Activated naive CD8-positive, alpha-beta T cell treated with anti-CD3 and anti-CD28 coated beads, Interleukin-2, amount 50 U/mL, for 24 hours (primary cell): ENCODE results near the gene RBM28.

ENCODE experiments used
- ATAC-seq: fragments of 150-1000 bp; cut with Tn5 transposase; one replicate; pipeline ENCODE4 v1.10.0; 2021
- DNase-seq: peaks from one replicate; pipeline ENCODE4 v3.0.0; 2021
- H3K27ac Mint-ChIP-seq: one replicate; pipeline ENCODE4 v1.8.0; 2021; ENCODE audit warnings: mild to moderate bottlenecking, mixed read lengths
- H3K27me3 Mint-ChIP-seq: one replicate; pipeline ENCODE4 v1.8.0; 2021; ENCODE audit warnings: mixed read lengths
- H3K36me3 Mint-ChIP-seq: one replicate; pipeline ENCODE4 v1.8.0; 2021; ENCODE audit warnings: low read depth, mixed read lengths
- H3K4me1 Mint-ChIP-seq: one replicate; pipeline ENCODE4 v1.8.0; 2021; ENCODE audit warnings: mixed read lengths
- H3K4me3 Mint-ChIP-seq: one replicate; pipeline ENCODE4 v1.8.0; 2021; ENCODE audit warnings: mild to moderate bottlenecking, moderate library complexity, mixed read lengths
- H3K9me3 Mint-ChIP-seq: one replicate; pipeline ENCODE4 v1.8.0; 2021; ENCODE audit warnings: mixed read lengths

Gene RBM28

GRCh38 chr7:128347647-128348097 is 4.0 kb upstream of the RBM28 start:
- no peaks in the 10 kb centered on the region for H3K9me3 Mint-ChIP-seq
- H3K27ac Mint-ChIP-seq: no peak overlapping the region
- DNase-seq: peak; percentile 56
- H3K36me3 Mint-ChIP-seq: no peaks in the 10 kb centered on the region
- no peak for ATAC-seq
- H3K4me1 Mint-ChIP-seq: peaks cover 7% of the 10 kb centered on the region
- peaks cover 27% of the 10 kb centered on the region for H3K27me3 Mint-ChIP-seq
- no peak overlapping the region for H3K4me3 Mint-ChIP-seq

GRCh38 chr7:128344431-128344774 is 695 bp upstream of the RBM28 start:
- ATAC-seq: no peak
- H3K4me1 Mint-ChIP-seq: peaks cover 28% of the 10 kb centered on the region
- H3K27me3 Mint-ChIP-seq: peaks cover 9% of the 10 kb centered on the region
- H3K27ac Mint-ChIP-seq: no peak overlapping the region
- peaks cover 2% of the 10 kb centered on the region for H3K36me3 Mint-ChIP-seq
- no peaks in the 10 kb centered on the region for H3K9me3 Mint-ChIP-seq
- no peak for DNase-seq
- peak overlapping the region; percentile 97 for H3K4me3 Mint-ChIP-seq

- Mint-ChIP-seq H3K4me3 (peak overlapping the region; percentile 97), H3K27ac (no peak overlapping the region), H3K36me3 (peaks cover 18% of the 10 kb centered on the region), H3K4me1 (peaks cover 28% of the 10 kb centered on the region), H3K9me3 (no peaks in the 10 kb centered on the region), H3K27me3 (no peaks in the 10 kb centered on the region)
- no peak for DNase-seq
- no peak for ATAC-seq
Observed at GRCh38 chr7:128341733-128342132, 2.0 kb downstream of the RBM28 start.

- H3K27ac Mint-ChIP-seq: no peak overlapping the region
- H3K36me3 Mint-ChIP-seq: peaks cover 51% of the 10 kb centered on the region
Observed at GRCh38 chr7:128335730-128336129, 8.0 kb downstream of the RBM28 start.

GRCh38 chr7:128324368-128324680 is 19.4 kb downstream of the RBM28 start:
- ATAC-seq (no peak), DNase-seq (no peak)

More at GRCh38 chr7:128335730-128336129, 8.0 kb downstream of the RBM28 start:
- H3K4me1 Mint-ChIP-seq: peaks cover 7% of the 10 kb centered on the region
- DNase-seq (no peak), ATAC-seq (no peak)
- no peak overlapping the region for H3K4me3 Mint-ChIP-seq
- no peaks in the 10 kb centered on the region for H3K9me3 Mint-ChIP-seq
- no peaks in the 10 kb centered on the region for H3K27me3 Mint-ChIP-seq

GRCh38 chr7:128323459-128324367 is 20.0 kb downstream of the RBM28 start:
- H3K4me1 Mint-ChIP-seq: peaks cover 26% of the 10 kb centered on the region
- H3K27me3 Mint-ChIP-seq: no peaks in the 10 kb centered on the region
- no peak for ATAC-seq
- peaks cover 61% of the 10 kb centered on the region for H3K36me3 Mint-ChIP-seq
- H3K4me3 Mint-ChIP-seq: no peak overlapping the region
- no peaks in the 10 kb centered on the region for H3K9me3 Mint-ChIP-seq
- DNase-seq: no peak
- no peak overlapping the region for H3K27ac Mint-ChIP-seq

More at GRCh38 chr7:128324368-128324680, 19.4 kb downstream of the RBM28 start:
- peaks cover 25% of the 10 kb centered on the region for H3K4me1 Mint-ChIP-seq
- H3K27ac Mint-ChIP-seq: no peak overlapping the region
- peaks cover 58% of the 10 kb centered on the region for H3K36me3 Mint-ChIP-seq
- no peaks in the 10 kb centered on the region for H3K9me3 Mint-ChIP-seq
- H3K4me3 Mint-ChIP-seq: no peak overlapping the region
- no peaks in the 10 kb centered on the region for H3K27me3 Mint-ChIP-seq

GRCh38 chr7:128323040-128323439 is 20.7 kb downstream of the RBM28 start:
- no peaks in the 10 kb centered on the region for H3K27me3 Mint-ChIP-seq
- peaks cover 61% of the 10 kb centered on the region for H3K36me3 Mint-ChIP-seq
- peaks cover 28% of the 10 kb centered on the region for H3K4me1 Mint-ChIP-seq
- no peak overlapping the region for H3K4me3 Mint-ChIP-seq
- H3K9me3 Mint-ChIP-seq: no peaks in the 10 kb centered on the region
- no peak overlapping the region for H3K27ac Mint-ChIP-seq
- ATAC-seq (no peak), DNase-seq (no peak)

GRCh38 chr7:128322040-128322643 is 21.6 kb downstream of the RBM28 start:
- Mint-ChIP-seq H3K27me3 (no peaks in the 10 kb centered on the region), H3K4me3 (no peak overlapping the region), H3K4me1 (peaks cover 28% of the 10 kb centered on the region), H3K36me3 (peaks cover 67% of the 10 kb centered on the region), H3K9me3 (no peaks in the 10 kb centered on the region), H3K27ac (no peak overlapping the region)
- ATAC-seq (peak; percentile 57), DNase-seq (no peak)

- DNase-seq: no peak
- H3K4me3 Mint-ChIP-seq: no peak overlapping the region
- no peaks in the 10 kb centered on the region for H3K9me3 Mint-ChIP-seq
- ATAC-seq: no peak
- peak overlapping the region; percentile 55 for H3K27ac Mint-ChIP-seq
- peaks cover 67% of the 10 kb centered on the region for H3K36me3 Mint-ChIP-seq
- no peaks in the 10 kb centered on the region for H3K27me3 Mint-ChIP-seq
- peaks cover 28% of the 10 kb centered on the region for H3K4me1 Mint-ChIP-seq
Observed at GRCh38 chr7:128321044-128321422, 22.7 kb downstream of the RBM28 start.

GRCh38 chr7:128318691-128319090 is 25.0 kb downstream of the RBM28 start:
- Mint-ChIP-seq H3K9me3 (no peaks in the 10 kb centered on the region), H3K36me3 (peaks cover 71% of the 10 kb centered on the region), H3K4me1 (peaks cover 26% of the 10 kb centered on the region), H3K27ac (no peak overlapping the region), H3K27me3 (no peaks in the 10 kb centered on the region), H3K4me3 (no peak overlapping the region)
- DNase-seq (no peak), ATAC-seq (no peak)

GRCh38 chr7:128311013-128311412 is 32.7 kb downstream of the RBM28 start:
- Mint-ChIP-seq H3K9me3 (no peaks in the 10 kb centered on the region), H3K4me1 (no peaks in the 10 kb centered on the region), H3K27ac (no peak overlapping the region), H3K27me3 (no peaks in the 10 kb centered on the region), H3K36me3 (peaks cover 69% of the 10 kb centered on the region), H3K4me3 (no peak overlapping the region)
- no peak for ATAC-seq
- DNase-seq: no peak

- Mint-ChIP-seq H3K36me3 (peaks cover 71% of the 10 kb centered on the region), H3K27me3 (no peaks in the 10 kb centered on the region), H3K4me1 (no peaks in the 10 kb centered on the region), H3K27ac (no peak overlapping the region), H3K9me3 (no peaks in the 10 kb centered on the region), H3K4me3 (no peak overlapping the region)
- DNase-seq: no peak
- ATAC-seq: no peak
Observed at GRCh38 chr7:128310499-128310898, 33.2 kb downstream of the RBM28 start.

- no peaks in the 10 kb centered on the region for H3K27me3 Mint-ChIP-seq
- no peak overlapping the region for H3K4me3 Mint-ChIP-seq
- DNase-seq (no peak), ATAC-seq (no peak)
- peak overlapping the region; percentile 10 for H3K27ac Mint-ChIP-seq
- no peaks in the 10 kb centered on the region for H3K4me1 Mint-ChIP-seq
- no peaks in the 10 kb centered on the region for H3K9me3 Mint-ChIP-seq
- peaks cover 71% of the 10 kb centered on the region for H3K36me3 Mint-ChIP-seq
Observed at GRCh38 chr7:128309976-128310375, 33.7 kb downstream of the RBM28 start.

- Mint-ChIP-seq H3K9me3 (no peaks in the 10 kb centered on the region), H3K36me3 (peaks cover 64% of the 10 kb centered on the region), H3K27ac (no peak overlapping the region), H3K4me3 (no peak overlapping the region), H3K4me1 (no peaks in the 10 kb centered on the region), H3K27me3 (no peaks in the 10 kb centered on the region)
- no peak for DNase-seq
- no peak for ATAC-seq
Observed at GRCh38 chr7:128309124-128309523, 34.6 kb downstream of the RBM28 start.

- H3K36me3 Mint-ChIP-seq: peaks cover 50% of the 10 kb centered on the region
- H3K27ac Mint-ChIP-seq: no peak overlapping the region
- DNase-seq: no peak
- no peak for ATAC-seq
- no peaks in the 10 kb centered on the region for H3K9me3 Mint-ChIP-seq
- H3K27me3 Mint-ChIP-seq: no peaks in the 10 kb centered on the region
- no peak overlapping the region for H3K4me3 Mint-ChIP-seq
- H3K4me1 Mint-ChIP-seq: no peaks in the 10 kb centered on the region
Observed at GRCh38 chr7:128307061-128307460, 36.6 kb downstream of the RBM28 start.
